Measurements from ENCODE around the gene KLHL4.

Gene KLHL4

DNA sequence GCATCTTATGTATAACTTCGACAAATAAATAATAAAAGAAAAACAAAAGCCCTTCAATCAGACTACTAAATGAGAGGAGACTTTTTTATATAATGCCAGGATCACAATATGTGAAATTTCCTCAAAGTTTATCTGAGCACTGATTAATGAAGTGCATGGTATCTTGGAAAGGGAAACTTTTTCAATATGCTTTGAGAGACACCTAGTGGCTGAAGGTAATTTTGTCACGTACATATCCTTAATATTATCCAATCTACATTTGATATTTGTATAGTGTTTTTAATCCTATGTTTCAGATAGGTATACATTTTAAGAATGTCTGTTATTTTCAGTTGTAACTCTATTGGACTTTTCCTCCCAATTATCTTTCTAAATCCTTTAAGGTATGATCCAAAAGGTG is 146.8 kb downstream of the KLHL4 start:
- TF ChIP-seq, protein P1, sequence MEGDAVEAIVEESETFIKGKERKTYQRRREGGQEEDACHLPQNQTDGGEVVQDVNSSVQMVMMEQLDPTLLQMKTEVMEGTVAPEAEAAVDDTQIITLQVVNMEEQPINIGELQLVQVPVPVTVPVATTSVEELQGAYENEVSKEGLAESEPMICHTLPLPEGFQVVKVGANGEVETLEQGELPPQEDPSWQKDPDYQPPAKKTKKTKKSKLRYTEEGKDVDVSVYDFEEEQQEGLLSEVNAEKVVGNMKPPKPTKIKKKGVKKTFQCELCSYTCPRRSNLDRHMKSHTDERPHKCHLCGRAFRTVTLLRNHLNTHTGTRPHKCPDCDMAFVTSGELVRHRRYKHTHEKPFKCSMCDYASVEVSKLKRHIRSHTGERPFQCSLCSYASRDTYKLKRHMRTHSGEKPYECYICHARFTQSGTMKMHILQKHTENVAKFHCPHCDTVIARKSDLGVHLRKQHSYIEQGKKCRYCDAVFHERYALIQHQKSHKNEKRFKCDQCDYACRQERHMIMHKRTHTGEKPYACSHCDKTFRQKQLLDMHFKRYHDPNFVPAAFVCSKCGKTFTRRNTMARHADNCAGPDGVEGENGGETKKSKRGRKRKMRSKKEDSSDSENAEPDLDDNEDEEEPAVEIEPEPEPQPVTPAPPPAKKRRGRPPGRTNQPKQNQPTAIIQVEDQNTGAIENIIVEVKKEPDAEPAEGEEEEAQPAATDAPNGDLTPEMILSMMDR (IDR thresholded peaks at IDR 0.05): peak; percentile 44; the same call in 1 of the 2 replicates

DNA sequence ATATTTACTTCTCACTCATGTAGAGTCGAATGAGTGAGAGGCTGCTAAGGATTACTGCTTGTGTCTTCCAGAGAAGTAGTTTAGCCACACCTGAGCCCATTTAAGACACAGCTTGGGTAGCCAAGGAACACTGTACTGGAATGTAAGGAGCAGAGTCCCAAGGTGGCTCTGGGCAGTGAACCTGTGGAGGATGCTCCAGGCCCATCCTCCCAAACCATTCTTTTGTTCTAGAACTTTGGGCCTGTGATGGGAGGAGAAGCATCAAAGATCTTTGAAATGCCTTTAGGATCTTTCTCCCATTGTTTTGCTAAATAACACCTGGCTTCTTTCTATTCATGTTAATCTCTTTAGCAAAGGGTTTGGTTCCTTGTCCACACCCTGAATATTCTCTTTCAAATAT is 162.2 kb downstream of the KLHL4 start:
- TF ChIP-seq, protein P1 (IDR thresholded peaks at IDR 0.05): no peak

DNA sequence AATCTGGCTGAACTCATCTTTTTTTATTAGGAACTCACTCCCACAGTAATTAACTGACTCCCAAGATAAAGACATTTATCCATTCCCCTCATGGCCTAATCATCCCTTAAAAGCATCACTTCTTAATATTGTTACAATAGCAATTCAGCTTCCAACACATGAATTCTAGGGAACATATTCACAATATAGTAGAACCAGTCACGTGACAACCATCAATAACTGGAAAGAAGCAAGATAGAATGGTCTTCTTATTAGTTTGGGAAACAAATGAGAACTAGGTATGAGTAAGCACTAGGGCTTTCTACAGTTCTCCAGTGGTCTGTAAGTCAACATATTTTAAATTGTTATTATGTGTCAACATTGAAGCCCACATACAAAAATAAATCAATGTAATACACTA is 170.1 kb downstream of the KLHL4 start:
- TF ChIP-seq, protein P1 (IDR thresholded peaks at IDR 0.05): no peak

DNA sequence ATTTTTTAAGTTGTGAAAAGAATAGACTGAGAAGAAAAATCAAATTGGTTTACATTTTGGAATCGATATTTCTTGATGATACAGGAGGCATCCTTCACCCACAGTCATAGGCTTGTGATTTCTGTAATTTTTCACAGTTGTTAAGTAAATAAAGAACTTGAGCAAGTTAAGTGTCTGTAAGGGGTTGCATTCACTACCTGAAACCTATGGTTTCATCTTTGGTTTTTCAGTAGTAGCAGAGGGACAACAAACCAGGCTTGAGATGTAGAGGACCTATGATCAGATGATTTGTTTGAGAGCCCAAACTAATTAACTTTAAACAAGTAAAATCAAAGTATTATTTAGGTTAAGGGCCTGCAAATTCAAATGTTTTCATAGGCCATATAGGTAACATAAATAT is 175.6 kb downstream of the KLHL4 start:
- TF ChIP-seq, protein P1 (IDR thresholded peaks at IDR 0.05): no peak

DNA sequence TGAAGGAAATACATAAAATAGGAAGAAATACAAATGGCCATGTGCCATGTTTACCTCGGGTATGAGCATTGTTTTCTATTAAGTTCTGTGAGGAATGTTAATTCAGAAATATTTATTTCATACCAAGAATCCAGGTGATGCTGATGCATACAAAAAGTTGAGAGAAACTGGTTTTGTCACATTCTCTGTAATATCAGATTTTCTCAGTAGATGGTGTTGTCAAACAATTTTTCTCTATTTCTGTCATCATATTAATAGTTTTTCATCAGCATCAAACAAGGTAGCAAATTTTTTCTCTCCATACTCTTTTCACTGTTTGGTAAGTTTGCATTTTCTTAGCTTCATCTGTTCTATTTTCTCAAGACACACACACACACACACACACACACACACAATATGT is 179.8 kb downstream of the KLHL4 start:
- TF ChIP-seq, protein P1 (IDR thresholded peaks at IDR 0.05): no peak

DNA sequence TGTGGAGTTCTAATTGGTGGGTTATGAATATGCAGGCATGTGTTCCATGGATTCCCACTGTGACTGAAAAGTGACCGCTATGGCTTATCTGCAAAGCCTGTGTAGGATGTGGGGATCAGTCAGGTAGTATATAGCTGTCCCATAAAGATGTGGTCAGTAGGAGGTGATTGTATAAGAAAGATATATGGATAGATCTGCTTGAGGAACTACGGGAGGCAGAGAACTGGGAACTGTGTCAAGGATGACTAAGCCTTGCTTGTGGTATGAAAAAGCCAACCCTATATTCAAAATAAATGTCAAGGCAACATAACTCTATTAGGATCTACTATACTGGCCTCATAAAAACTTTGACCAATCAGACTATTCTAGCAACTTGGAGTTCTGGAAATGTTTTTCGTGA is 185.2 kb downstream of the KLHL4 start:
- TF ChIP-seq, protein P1 (IDR thresholded peaks at IDR 0.05): no peak

DNA sequence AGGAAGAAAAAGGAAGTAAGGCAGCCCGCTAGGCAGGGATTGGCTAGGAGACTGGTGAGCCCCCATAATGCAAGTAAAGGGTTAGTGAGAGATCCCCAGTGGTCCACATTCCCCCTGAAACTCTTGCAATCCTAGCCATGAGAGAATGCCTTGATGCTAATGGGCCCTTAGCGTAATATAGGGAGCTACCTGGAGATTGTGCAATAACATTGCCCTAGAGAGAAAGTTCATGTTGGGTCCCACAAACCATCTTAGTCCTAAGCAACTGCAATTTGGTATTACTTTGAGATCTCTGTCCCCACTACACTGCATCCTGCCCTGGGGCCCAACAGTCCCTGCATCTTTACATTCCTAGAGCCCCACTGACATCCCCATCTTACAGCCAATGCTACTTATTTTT is 188.5 kb downstream of the KLHL4 start:
- TF ChIP-seq, protein P1 (IDR thresholded peaks at IDR 0.05): no peak

DNA sequence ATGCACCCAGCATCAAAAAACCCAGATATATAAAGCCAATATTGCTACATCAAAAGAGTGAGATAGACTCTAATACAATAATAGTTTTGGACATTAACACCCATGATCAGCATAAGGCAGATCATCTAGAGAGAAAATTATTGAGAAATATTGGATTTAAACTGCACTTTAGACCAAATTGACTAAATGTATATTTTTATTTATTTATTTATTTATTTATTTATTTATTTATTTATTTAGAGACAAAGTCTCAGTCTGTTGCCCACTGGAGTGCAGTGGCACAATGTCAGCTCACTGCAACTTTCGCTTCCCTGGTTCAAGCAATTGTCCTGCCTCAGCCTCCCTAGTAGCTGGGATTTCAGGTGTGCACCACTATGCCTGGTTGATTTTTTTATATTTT is 193.0 kb downstream of the KLHL4 start:
- TF ChIP-seq, protein P1 (IDR thresholded peaks at IDR 0.05): no peak

All from LNCAP (cell line).